Measurements from ENCODE around the gene KCNIP4.

DNA sequence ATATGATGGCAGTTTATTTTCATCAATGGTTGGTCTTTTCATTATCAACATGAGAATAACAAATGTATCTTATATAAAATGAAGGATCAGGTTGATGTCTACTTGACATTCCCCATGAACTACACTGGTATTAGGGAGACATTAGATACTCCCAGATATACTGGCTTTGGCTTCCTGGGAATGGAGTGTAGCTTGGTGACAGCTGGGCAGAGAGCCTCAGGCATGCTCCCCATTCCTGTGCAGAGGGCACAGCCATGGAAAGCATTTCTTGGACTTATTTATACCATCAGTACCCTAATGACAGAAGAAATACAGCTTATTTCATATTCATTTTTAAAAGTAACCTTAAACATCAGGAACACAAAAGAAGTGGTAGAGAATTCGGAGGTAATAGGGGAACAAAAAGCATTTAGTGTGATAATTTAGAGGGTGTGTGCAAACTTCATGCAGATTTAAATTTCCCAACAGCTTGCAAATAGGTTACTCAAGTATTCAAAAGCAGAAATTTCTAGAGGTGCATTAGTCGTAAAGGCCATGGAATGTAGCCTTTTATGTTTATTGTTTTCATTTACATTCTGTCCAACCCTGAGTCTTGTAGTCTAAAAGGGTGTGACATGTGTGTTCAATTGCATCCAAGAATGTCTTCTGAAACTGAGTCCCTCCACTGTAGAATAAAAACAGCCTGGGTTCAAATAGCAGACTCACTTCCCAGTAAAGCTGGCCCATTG is 573.8 kb downstream of the KCNIP4 start:
- TF ChIP-seq, protein P1, sequence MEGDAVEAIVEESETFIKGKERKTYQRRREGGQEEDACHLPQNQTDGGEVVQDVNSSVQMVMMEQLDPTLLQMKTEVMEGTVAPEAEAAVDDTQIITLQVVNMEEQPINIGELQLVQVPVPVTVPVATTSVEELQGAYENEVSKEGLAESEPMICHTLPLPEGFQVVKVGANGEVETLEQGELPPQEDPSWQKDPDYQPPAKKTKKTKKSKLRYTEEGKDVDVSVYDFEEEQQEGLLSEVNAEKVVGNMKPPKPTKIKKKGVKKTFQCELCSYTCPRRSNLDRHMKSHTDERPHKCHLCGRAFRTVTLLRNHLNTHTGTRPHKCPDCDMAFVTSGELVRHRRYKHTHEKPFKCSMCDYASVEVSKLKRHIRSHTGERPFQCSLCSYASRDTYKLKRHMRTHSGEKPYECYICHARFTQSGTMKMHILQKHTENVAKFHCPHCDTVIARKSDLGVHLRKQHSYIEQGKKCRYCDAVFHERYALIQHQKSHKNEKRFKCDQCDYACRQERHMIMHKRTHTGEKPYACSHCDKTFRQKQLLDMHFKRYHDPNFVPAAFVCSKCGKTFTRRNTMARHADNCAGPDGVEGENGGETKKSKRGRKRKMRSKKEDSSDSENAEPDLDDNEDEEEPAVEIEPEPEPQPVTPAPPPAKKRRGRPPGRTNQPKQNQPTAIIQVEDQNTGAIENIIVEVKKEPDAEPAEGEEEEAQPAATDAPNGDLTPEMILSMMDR (IDR thresholded peaks at IDR 0.05) = no peak
- TF ChIP-seq EZH2 (IDR thresholded peaks at IDR 0.05; ENCODE audit: borderline replicate concordance, insufficient read depth, low read depth, low read length, poor library complexity, severe bottlenecking) = no peak
